Parathyroid adenoma (tissue), 2 donors: ENCODE results near the gene DIRAS1.

Experiments
- H2AFZ ChIP-seq: fragments of 300-600 bp; sonication (generic); one replicate; pipeline ENCODE4 v1.7.0; 2017; ENCODE audit warnings: antibody characterized with exemption, mild to moderate bottlenecking
- H3K27ac ChIP-seq: fragments of 300-600 bp; sonication (generic); one replicate; pipeline ENCODE4 v1.7.0; 2017
- H3K27me3 ChIP-seq: fragments of 300-600 bp; sonication (generic); one replicate; pipeline ENCODE4 v1.7.0; 2017; ENCODE audit warnings: low read length; ENCODE audit not compliant: control insufficient read depth, insufficient read depth
- H3K36me3 ChIP-seq: fragments of 300-600 bp; sonication (generic); one replicate; pipeline ENCODE4 v1.7.0; 2017; ENCODE audit warnings: low read length; ENCODE audit not compliant: control insufficient read depth, insufficient read depth
- H3K4me1 ChIP-seq: fragments of 300-600 bp; sonication (generic); one replicate; pipeline ENCODE4 v1.7.0; 2017; ENCODE audit warnings: control low read depth
- H3K4me2 ChIP-seq: fragments of 300-600 bp; sonication (generic); one replicate; pipeline ENCODE4 v1.7.0; 2017; ENCODE audit warnings: low read length
- H3K4me3 ChIP-seq: fragments of 300-600 bp; sonication (generic); one replicate; pipeline ENCODE4 v1.7.0; 2017; ENCODE audit warnings: low read depth, low read length
- H3K79me2 ChIP-seq: fragments of 300-600 bp; sonication (generic); one replicate; pipeline ENCODE4 v1.7.0; 2017; ENCODE audit warnings: control low read depth
- H3K9ac ChIP-seq: fragments of 300-600 bp; sonication (generic); one replicate; pipeline ENCODE4 v1.7.0; 2017; ENCODE audit warnings: mild to moderate bottlenecking
- H3K9me3 ChIP-seq: fragments of 300-600 bp; sonication (generic); one replicate; pipeline ENCODE4 v1.7.0; 2017; ENCODE audit warnings: low read length; ENCODE audit not compliant: control insufficient read depth
- CTCF ChIP-seq: fragments of 300-600 bp; sonication (generic); IDR thresholded peaks from one replicate; pipeline ENCODE4 v1.7.0; 2017; ENCODE audit warnings: antibody characterized with exemption, mild to moderate bottlenecking
- donor health status: primary hyperparathyroidism.

DIRAS1 gene

GRCh38 chr19:2739602-2740313, 18.6 kb upstream of the DIRAS1 start, which contains the start of gene SLC39A3:
Gene SLC39A3, minus strand, starts transcription at chr19:2740017. Its CDS starts 2,760 bp downstream, at chr19:2737257.
- H2AFZ ChIP-seq = peak within 1 kb of the TSS; percentile 89
- H3K4me3 ChIP-seq = peak within 1 kb of the TSS; percentile 90
- peak within 1 kb of the TSS; percentile 94 for H3K4me2 ChIP-seq
- H3K79me2 ChIP-seq = peaks cover 3% of the 10 kb centered on the region
- no peaks in the 10 kb centered on the region for H3K36me3 ChIP-seq
- peak; percentile 24 for TF ChIP-seq CTCF
- H3K27ac ChIP-seq = peak within 1 kb of the TSS; percentile 43
- H3K4me1 ChIP-seq = no peaks in the 10 kb centered on the region
- peak within 1 kb of the TSS; percentile 25 for H3K9ac ChIP-seq
- H3K9me3 ChIP-seq = no peaks in the 10 kb centered on the region
- H3K27me3 ChIP-seq = no peaks in the 10 kb centered on the region

GRCh38 chr19:2736550-2737190, 15.5 kb upstream of the DIRAS1 start:
- Histone ChIP-seq H3K79me2 (peaks cover 3% of the 10 kb centered on the region), H3K27me3 (no peaks in the 10 kb centered on the region), H3K36me3 (no peaks in the 10 kb centered on the region), H3K27ac (no peak overlapping the region), H3K4me1 (no peaks in the 10 kb centered on the region), H3K4me3 (no peak overlapping the region), H2AFZ (no peak overlapping the region), H3K9me3 (no peaks in the 10 kb centered on the region), H3K4me2 (no peak overlapping the region), H3K9ac (no peak overlapping the region)
- no peak for TF ChIP-seq CTCF

- Histone ChIP-seq H3K79me2 (peaks cover 3% of the 10 kb centered on the region), H3K4me3 (no peak overlapping the region), H3K36me3 (no peaks in the 10 kb centered on the region), H3K27ac (no peak overlapping the region), H3K27me3 (no peaks in the 10 kb centered on the region), H3K4me1 (no peaks in the 10 kb centered on the region), H3K9me3 (no peaks in the 10 kb centered on the region), H3K4me2 (no peak overlapping the region), H3K9ac (no peak overlapping the region), H2AFZ (no peak overlapping the region)
- TF ChIP-seq CTCF = no peak
Observed at GRCh38 chr19:2735374-2735773, 14.2 kb upstream of the DIRAS1 start.

- no peaks in the 10 kb centered on the region for H3K36me3 ChIP-seq
- H3K27ac ChIP-seq = no peak overlapping the region
- no peak overlapping the region for H2AFZ ChIP-seq
- H3K4me1 ChIP-seq = no peaks in the 10 kb centered on the region
- TF ChIP-seq CTCF = no peak
- no peak overlapping the region for H3K9ac ChIP-seq
- no peaks in the 10 kb centered on the region for H3K27me3 ChIP-seq
- no peak overlapping the region for H3K4me3 ChIP-seq
- H3K9me3 ChIP-seq = no peaks in the 10 kb centered on the region
- H3K4me2 ChIP-seq = no peak overlapping the region
- peaks cover 3% of the 10 kb centered on the region for H3K79me2 ChIP-seq
Observed at GRCh38 chr19:2734589-2735288, 13.6 kb upstream of the DIRAS1 start.
